GM21526 (cell line): ENCODE results near the gene RPL19.
"Not testable (repeated sequence)": the region's sequence is repeated elsewhere in the genome, so short reads cannot be mapped to it uniquely, and the experiment has no call there.

Source experiments
- ATAC-seq: cut with Tn5 transposase; IDR thresholded peaks from one replicate; pipeline ENCODE4 v1.9.1; 2021; ENCODE audit warnings: moderate library complexity; ENCODE audit not compliant: unreplicated experiment, low FRiP score

RPL19 gene

DNA sequence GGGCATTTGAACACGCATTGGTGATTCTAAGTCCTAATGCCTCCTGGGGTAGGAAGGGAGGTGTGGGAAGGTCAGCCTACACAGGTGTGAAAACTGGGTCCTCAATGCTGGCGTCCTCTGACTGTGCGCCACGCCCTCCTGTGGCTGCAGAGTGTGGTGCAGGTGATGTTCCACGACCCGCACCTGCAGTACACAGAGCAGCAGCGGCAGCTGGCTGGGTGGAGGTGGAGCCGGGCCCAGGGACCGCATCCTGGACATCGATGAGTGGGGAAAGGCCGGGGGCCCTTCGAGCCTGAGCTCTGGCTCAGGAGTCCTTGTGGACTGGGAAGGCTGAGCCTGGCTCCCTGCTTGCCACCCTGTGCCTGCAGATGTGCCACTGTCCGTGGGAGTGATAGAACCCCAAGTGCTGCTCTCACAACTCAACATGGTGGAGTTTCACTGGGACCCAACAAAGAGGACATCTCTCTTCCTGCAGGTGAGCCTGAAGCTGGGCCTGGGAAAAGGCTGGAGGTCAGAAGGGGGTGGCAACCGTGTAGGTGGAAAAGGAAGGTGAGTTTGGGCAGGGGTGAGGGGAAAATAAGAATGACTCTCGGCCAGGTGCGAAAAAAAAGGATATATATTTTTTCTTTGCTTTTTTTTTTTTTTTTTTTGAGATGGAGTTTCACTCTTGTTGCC, 39.7 kb downstream of the RPL19 start:
- no peak for ATAC-seq

DNA sequence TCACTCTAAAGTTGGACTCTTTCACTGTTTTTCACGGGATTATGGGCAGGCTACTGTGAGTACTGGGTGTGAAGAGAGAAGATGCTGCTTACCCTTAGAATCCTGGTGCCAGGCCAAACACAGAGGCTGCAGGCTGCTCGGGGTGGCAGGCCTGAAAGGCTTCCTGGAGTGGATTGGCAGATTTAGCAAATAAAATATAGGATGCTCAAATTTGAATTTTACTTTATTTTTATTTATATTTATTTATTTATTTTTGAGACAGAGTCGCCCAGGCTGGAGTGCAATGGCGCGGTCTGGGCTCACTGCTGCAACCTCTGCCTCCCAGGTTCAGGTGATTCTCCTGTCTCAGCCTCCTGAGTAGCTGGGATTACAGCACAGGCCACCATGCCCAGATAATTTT, 40.5 kb downstream of the RPL19 start:
- no peak for ATAC-seq

DNA sequence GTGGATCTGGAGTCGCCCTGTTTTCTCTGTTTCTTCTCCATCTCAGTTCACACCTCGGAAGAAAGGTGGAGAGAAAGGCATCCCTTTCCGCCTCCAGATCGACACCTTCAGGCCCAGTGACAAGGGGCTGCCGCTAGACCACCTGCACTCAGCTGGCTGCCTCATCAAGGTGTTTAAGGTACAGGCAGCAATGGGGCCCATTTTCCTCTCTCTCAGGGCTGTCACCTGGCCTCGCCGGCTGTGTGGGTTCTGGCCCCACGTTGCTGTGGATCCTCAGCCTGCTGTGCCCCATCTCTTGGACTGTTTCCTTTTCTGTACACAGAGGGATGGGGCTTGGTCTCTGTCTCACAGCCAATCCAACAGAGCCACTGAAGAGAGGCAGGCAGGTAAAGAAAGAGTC, 43.1 kb downstream of the RPL19 start:
- no peak for ATAC-seq

DNA sequence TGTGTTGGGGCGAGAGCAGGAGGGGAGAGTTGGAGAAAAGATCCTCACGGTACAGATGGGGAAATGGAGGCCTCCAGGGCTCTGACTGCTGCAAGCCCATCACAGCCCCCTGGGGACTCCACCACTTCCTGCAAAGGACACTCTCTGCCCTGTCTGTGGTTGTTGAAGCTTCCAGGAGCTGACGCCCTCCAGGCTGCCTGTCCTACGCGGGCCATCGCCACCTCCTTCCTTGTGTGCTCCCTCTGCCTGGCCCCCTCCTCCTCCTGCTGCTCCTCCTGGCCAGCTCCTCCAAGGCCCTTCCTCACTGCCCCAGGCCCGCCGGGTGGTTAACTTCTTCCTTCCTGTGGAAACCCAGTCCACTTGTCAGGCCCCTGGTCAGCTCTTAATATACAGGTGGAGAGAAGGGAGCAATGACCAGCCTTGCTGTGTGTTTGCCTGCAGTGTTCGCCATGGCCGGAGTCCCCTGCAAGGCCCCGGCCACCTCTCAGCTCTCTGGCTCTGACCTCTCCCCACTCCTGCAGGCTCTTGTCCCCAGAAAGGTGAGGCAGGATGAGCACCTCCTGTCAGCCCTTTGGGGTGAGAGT, 44.0 kb downstream of the RPL19 start:
- no peak for ATAC-seq

DNA sequence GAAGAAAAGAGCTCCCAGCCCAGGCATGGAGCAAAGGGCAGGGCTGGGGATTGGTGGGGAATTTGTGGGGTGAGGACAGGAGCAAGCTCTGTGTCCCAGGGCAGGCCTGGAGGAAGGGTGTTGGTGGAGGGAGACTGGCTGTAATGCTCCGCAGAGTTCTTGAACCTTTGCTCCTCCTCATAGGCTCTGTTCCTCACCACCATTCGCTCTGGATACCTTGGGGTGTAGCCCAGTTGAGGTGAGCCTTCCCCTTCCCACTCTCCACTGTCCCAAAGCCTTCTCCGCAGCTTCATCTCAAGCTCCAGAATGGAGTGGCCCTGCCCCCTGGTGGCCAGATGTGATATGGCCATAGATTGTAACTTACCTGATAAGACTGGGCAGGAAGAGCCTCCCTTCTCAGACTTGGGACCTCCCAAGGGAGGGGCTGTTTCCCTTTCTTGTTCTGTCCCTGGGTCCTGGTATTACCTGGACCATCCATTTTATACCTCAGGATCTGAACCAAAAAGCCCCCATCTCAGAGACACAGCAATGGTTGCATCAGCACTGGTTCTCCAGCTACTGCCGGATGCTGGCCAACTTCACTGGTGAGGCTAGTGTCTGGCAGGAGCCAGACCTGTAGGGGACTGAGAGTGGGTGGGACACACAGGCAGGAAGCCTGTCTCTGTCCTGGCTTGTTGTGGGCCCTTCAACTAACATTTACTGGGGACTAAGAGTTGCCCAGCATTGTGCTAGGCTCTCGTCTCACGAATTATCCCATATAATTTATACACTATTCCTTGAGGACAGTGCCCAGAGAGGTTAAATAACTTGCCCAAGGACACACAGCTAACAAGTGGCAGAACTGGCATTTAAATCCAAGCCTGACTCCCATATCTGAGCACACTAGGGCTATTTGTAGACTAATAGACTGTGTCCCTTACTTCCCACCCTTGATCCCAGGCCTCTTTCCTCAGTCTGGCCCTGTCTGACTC, 44.8 kb downstream of the RPL19 start:
- ATAC-seq = no peak

DNA sequence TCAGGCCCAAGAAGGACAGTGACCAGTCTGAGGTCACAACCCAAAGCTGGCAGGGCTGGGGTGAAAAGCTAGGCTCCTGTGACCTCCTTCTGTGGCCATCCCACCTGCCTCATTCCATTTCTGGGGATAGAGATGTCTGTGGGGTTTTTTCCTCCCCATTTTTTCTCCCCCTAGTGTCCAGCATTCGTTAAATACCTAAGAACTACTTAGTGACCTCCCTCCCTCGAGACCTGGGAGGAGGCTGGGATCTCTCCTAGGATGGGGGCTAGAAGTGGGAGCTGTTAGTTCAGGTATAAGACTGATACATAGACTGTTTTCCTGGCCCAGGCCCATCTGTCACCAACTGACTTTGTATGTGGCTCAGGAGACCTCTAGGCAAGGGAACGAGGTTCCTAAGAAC, 46.2 kb downstream of the RPL19 start:
- ATAC-seq = no peak

DNA sequence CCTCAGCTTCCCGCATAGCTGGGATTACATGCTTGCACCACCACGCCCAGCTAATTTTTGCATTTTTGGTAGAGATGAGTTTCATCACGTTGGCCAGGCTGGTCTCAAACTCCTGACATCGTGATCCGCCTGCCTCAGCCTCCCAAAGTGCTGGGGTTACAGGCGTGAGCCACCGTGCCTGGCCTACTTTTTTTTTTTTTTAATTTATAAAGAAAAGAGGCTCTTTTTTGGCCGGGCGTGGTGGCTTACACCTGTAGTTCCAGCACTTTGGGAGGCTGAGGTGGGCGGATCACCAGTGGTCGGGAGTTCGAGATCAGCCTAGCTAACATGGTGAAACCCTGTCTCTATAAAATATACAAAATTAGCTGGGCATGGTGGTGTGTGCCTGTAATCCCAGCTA, 50.0 kb downstream of the RPL19 start:
- not testable (repeated sequence) for ATAC-seq

DNA sequence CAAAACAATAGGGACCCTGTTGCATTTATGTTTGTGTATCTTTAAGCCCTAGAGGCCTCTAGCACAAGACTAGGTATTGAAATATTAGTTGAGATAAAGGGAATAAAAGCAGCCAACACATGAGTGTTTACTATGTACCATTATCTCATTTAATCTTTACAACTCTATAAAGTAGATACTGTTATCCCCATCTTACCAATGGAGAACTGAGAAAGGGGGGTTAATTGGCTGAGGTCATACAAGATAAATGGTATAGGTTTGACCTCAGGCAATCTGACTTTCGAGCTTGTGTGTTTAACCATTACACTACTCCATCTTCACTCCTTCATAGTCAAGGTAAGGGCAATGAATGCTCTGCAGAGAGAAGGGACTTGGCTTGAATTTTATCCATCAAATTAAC, 51.9 kb downstream of the RPL19 start:
- no peak for ATAC-seq

DNA sequence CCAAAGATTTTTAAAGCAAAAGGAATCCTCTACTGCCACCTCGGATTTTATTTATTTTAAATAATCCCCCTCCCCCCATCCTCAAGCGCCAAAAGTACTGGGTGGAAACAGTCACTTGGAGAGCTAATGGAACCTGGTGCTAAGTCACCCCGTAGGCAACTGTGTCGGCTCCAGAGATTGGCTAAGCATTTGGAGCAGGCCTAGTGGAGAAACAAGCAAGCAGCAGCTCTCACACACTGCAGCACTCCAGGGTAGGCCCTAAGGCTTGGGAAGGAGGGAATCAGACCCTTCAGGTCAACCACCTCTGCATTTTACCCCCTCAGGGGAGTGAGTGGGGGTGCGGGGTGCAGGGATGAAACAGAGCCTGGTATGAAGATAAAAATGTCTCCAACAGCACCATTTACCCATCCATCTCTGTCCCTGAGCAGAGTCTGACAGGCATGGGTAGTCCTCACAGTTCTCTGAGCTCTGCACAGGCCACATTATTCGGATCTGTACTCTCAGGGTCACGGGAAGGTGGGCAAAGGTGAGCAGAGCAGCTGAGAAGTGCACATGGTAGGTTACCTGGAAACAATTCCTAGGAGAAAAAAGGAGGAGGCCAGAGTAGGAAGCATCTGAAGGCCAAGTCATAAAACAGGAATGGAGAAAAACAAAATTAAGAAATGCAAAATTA, 52.8 kb downstream of the RPL19 start:
- no peak for ATAC-seq
